ENCODE results near the gene KRTAP5-6.
"Not testable (repeated sequence)": the region's sequence is repeated elsewhere in the genome, so short reads cannot be mapped to it uniquely, and the experiment has no call there.

KRTAP5-6 gene

GRCh38 chr11:1659506-1659905, 37.5 kb upstream of the KRTAP5-6 start:
- no peak overlapping the region for H3K4me3 ChIP-seq (ENCODE audit: insufficient read depth in 1 of 2, low read depth in 1 of 2, low read length in 2 of 2)

GRCh38 chr11:1660111-1660867, 36.7 kb upstream of the KRTAP5-6 start:
- no peaks in the 10 kb centered on the region for H3K79me1 ChIP-seq (replicated peaks; ENCODE audit: low read length, poor library complexity, severe bottlenecking)

More at GRCh38 chr11:1659506-1659905, 37.5 kb upstream of the KRTAP5-6 start:
- no peak overlapping the region for H4K8ac ChIP-seq (ENCODE audit: low read length)
- H3K4me2 ChIP-seq (ENCODE audit: low read length, poor library complexity, severe bottlenecking) = no peak overlapping the region
- no peaks in the 10 kb centered on the region for H3K9me3 ChIP-seq (ENCODE audit: control insufficient read depth, low read length)
- H3K79me1 ChIP-seq (replicated peaks; ENCODE audit: low read length, poor library complexity, severe bottlenecking) = no peaks in the 10 kb centered on the region
- H3K23ac ChIP-seq (ENCODE audit: low read length in 2 of 2) = no peak overlapping the region
- H3K27me3 ChIP-seq (ENCODE audit: control insufficient read depth in 1 of 2, insufficient read depth in 1 of 2, low read length in 2 of 2) = peaks cover 30 to 42% of the 10 kb centered on the region in 2 experiments
- H3K4ac ChIP-seq (ENCODE audit: low read depth in 1 of 2, low read length in 2 of 2) = no peak overlapping the region
- H3K27ac ChIP-seq (ENCODE audit: low read length, poor library complexity, severe bottlenecking) = no peak overlapping the region
- H3K9ac ChIP-seq (ENCODE audit: low read length) = no peak overlapping the region
- H2AK5ac ChIP-seq (ENCODE audit: low read length, severe bottlenecking) = no peak overlapping the region
- no peak overlapping the region for H2BK15ac ChIP-seq (ENCODE audit: low read depth, poor library complexity, severe bottlenecking)
- no peak overlapping the region for H3K14ac ChIP-seq (ENCODE audit: low read length in 2 of 2)
- no peak for DNase-seq
- peak overlapping the region in 1 of 2 experiments; percentile 63 for H2BK12ac ChIP-seq (ENCODE audit: low read length in 2 of 2)
- no peak overlapping the region for H4K91ac ChIP-seq (ENCODE audit: low read length)
- no peak overlapping the region for H2BK120ac ChIP-seq (ENCODE audit: low read depth, low read length)
- H2BK5ac ChIP-seq (ENCODE audit: low read depth, low read length, poor library complexity, severe bottlenecking) = no peak overlapping the region
- H3K36me3 ChIP-seq (ENCODE audit: control insufficient read depth in 1 of 2, insufficient read depth in 2 of 2, low read depth in 1 of 2, low read length in 2 of 2) = no peaks in the 10 kb centered on the region
- 90% methylated on average over 14 of the region's 14 CpGs for WGBS
- H2AFZ ChIP-seq (ENCODE audit: low read depth, low read length) = no peak overlapping the region
- H3K4me1 ChIP-seq (ENCODE audit: control insufficient read depth, insufficient read depth, low read depth, low read length) = peaks cover 7% of the 10 kb centered on the region
- H3K18ac ChIP-seq (ENCODE audit: low read depth in 1 of 2, low read length in 2 of 2) = no peak overlapping the region

GRCh38 chr11:1661454-1662269, 35.3 kb upstream of the KRTAP5-6 start:
- H3K4me2 ChIP-seq (ENCODE audit: low read length, poor library complexity, severe bottlenecking); H3K4me3 ChIP-seq (ENCODE audit: insufficient read depth in 1 of 2, low read depth in 1 of 2, low read length in 2 of 2); H2BK120ac ChIP-seq (ENCODE audit: low read depth, low read length); H3K9ac ChIP-seq (ENCODE audit: low read length); H4K8ac ChIP-seq (ENCODE audit: low read length); H3K4ac ChIP-seq (ENCODE audit: low read depth in 1 of 2, low read length in 2 of 2); H3K36me3 ChIP-seq (ENCODE audit: control insufficient read depth in 1 of 2, insufficient read depth in 2 of 2, low read depth in 1 of 2, low read length in 2 of 2); DNase-seq; H3K4me1 ChIP-seq (ENCODE audit: control insufficient read depth, insufficient read depth, low read depth, low read length); H2BK5ac ChIP-seq (ENCODE audit: low read depth, low read length, poor library complexity, severe bottlenecking); H3K79me1 ChIP-seq (replicated peaks; ENCODE audit: low read length, poor library complexity, severe bottlenecking); H3K18ac ChIP-seq (ENCODE audit: low read depth in 1 of 2, low read length in 2 of 2); H3K23ac ChIP-seq (ENCODE audit: low read length in 2 of 2); H4K91ac ChIP-seq (ENCODE audit: low read length); H2BK12ac ChIP-seq (ENCODE audit: low read length in 2 of 2); H3K9me3 ChIP-seq (ENCODE audit: control insufficient read depth, low read length); H2AFZ ChIP-seq (ENCODE audit: low read depth, low read length); H2BK15ac ChIP-seq (ENCODE audit: low read depth, poor library complexity, severe bottlenecking); H3K27ac ChIP-seq (ENCODE audit: low read length, poor library complexity, severe bottlenecking); H3K14ac ChIP-seq (ENCODE audit: low read length in 2 of 2); H2AK5ac ChIP-seq (ENCODE audit: low read length, severe bottlenecking): not testable (repeated sequence)
- peaks cover 16 to 23% of the 10 kb centered on the region in 2 experiments for H3K27me3 ChIP-seq (ENCODE audit: control insufficient read depth in 1 of 2, insufficient read depth in 1 of 2, low read length in 2 of 2)
- WGBS = 85% methylated on average over 14 of the region's 25 CpGs

More at GRCh38 chr11:1660111-1660867, 36.7 kb upstream of the KRTAP5-6 start:
- H2BK12ac ChIP-seq (ENCODE audit: low read length in 2 of 2) = peak overlapping the region in 1 of 2 experiments; percentile 39
- H3K4ac ChIP-seq (ENCODE audit: low read depth in 1 of 2, low read length in 2 of 2) = no peak overlapping the region
- peak overlapping the region; percentile 27 for H2BK120ac ChIP-seq (ENCODE audit: low read depth, low read length)
- H3K4me2 ChIP-seq (ENCODE audit: low read length, poor library complexity, severe bottlenecking) = no peak overlapping the region
- peaks cover 30 to 34% of the 10 kb centered on the region in 2 experiments for H3K27me3 ChIP-seq (ENCODE audit: control insufficient read depth in 1 of 2, insufficient read depth in 1 of 2, low read length in 2 of 2)
- no peak overlapping the region for H3K27ac ChIP-seq (ENCODE audit: low read length, poor library complexity, severe bottlenecking)
- H4K91ac ChIP-seq (ENCODE audit: low read length) = no peak overlapping the region
- no peak overlapping the region for H2AK5ac ChIP-seq (ENCODE audit: low read length, severe bottlenecking)
- no peak overlapping the region for H3K9ac ChIP-seq (ENCODE audit: low read length)
- H3K4me3 ChIP-seq (ENCODE audit: insufficient read depth in 1 of 2, low read depth in 1 of 2, low read length in 2 of 2) = no peak overlapping the region
- H3K4me1 ChIP-seq (ENCODE audit: control insufficient read depth, insufficient read depth, low read depth, low read length) = peaks cover 1% of the 10 kb centered on the region
- H3K36me3 ChIP-seq (ENCODE audit: control insufficient read depth in 1 of 2, insufficient read depth in 2 of 2, low read depth in 1 of 2, low read length in 2 of 2) = no peaks in the 10 kb centered on the region
- no peak overlapping the region for H3K14ac ChIP-seq (ENCODE audit: low read length in 2 of 2)
- WGBS = 83% methylated on average over 21 of the region's 24 CpGs
- no peak overlapping the region for H3K23ac ChIP-seq (ENCODE audit: low read length in 2 of 2)
- H3K9me3 ChIP-seq (ENCODE audit: control insufficient read depth, low read length) = no peaks in the 10 kb centered on the region
- no peak overlapping the region for H2AFZ ChIP-seq (ENCODE audit: low read depth, low read length)
- H2BK15ac ChIP-seq (ENCODE audit: low read depth, poor library complexity, severe bottlenecking) = no peak overlapping the region
- no peak overlapping the region for H2BK5ac ChIP-seq (ENCODE audit: low read depth, low read length, poor library complexity, severe bottlenecking)
- no peak overlapping the region for H3K18ac ChIP-seq (ENCODE audit: low read depth in 1 of 2, low read length in 2 of 2)
- H4K8ac ChIP-seq (ENCODE audit: low read length) = no peak overlapping the region
- DNase-seq = no peak

GRCh38 chr11:1662699-1663283, 34.2 kb upstream of the KRTAP5-6 start:
- not testable (repeated sequence) for H3K4me3 ChIP-seq (ENCODE audit: insufficient read depth in 1 of 2, low read depth in 1 of 2, low read length in 2 of 2); H3K4ac ChIP-seq (ENCODE audit: low read depth in 1 of 2, low read length in 2 of 2); H2BK5ac ChIP-seq (ENCODE audit: low read depth, low read length, poor library complexity, severe bottlenecking); H4K91ac ChIP-seq (ENCODE audit: low read length); H3K18ac ChIP-seq (ENCODE audit: low read depth in 1 of 2, low read length in 2 of 2); H3K27ac ChIP-seq (ENCODE audit: low read length, poor library complexity, severe bottlenecking); H3K23ac ChIP-seq (ENCODE audit: low read length in 2 of 2); H2BK12ac ChIP-seq (ENCODE audit: low read length in 2 of 2); H2BK15ac ChIP-seq (ENCODE audit: low read depth, poor library complexity, severe bottlenecking); H3K4me1 ChIP-seq (ENCODE audit: control insufficient read depth, insufficient read depth, low read depth, low read length); H4K8ac ChIP-seq (ENCODE audit: low read length); H3K14ac ChIP-seq (ENCODE audit: low read length in 2 of 2); H3K9ac ChIP-seq (ENCODE audit: low read length); H2AFZ ChIP-seq (ENCODE audit: low read depth, low read length); H3K79me1 ChIP-seq (replicated peaks; ENCODE audit: low read length, poor library complexity, severe bottlenecking); DNase-seq; H2AK5ac ChIP-seq (ENCODE audit: low read length, severe bottlenecking); H2BK120ac ChIP-seq (ENCODE audit: low read depth, low read length); H3K36me3 ChIP-seq (ENCODE audit: control insufficient read depth in 1 of 2, insufficient read depth in 2 of 2, low read depth in 1 of 2, low read length in 2 of 2); H3K9me3 ChIP-seq (ENCODE audit: control insufficient read depth, low read length); H3K4me2 ChIP-seq (ENCODE audit: low read length, poor library complexity, severe bottlenecking)
- peaks cover 20 to 21% of the 10 kb centered on the region in 2 experiments for H3K27me3 ChIP-seq (ENCODE audit: control insufficient read depth in 1 of 2, insufficient read depth in 1 of 2, low read length in 2 of 2)
- 83% methylated on average over 14 of the region's 18 CpGs for WGBS
